ENCODE data around the gene TAOK1. TPM values are rescaled to one million over a fixed set of nuclear protein-coding genes. Genes with fewer than 3 reads are reported as not detected.

Gene TAOK1
- total RNA-seq, result 66.6 and 72.6 TPM in 2 replicates

DNA sequence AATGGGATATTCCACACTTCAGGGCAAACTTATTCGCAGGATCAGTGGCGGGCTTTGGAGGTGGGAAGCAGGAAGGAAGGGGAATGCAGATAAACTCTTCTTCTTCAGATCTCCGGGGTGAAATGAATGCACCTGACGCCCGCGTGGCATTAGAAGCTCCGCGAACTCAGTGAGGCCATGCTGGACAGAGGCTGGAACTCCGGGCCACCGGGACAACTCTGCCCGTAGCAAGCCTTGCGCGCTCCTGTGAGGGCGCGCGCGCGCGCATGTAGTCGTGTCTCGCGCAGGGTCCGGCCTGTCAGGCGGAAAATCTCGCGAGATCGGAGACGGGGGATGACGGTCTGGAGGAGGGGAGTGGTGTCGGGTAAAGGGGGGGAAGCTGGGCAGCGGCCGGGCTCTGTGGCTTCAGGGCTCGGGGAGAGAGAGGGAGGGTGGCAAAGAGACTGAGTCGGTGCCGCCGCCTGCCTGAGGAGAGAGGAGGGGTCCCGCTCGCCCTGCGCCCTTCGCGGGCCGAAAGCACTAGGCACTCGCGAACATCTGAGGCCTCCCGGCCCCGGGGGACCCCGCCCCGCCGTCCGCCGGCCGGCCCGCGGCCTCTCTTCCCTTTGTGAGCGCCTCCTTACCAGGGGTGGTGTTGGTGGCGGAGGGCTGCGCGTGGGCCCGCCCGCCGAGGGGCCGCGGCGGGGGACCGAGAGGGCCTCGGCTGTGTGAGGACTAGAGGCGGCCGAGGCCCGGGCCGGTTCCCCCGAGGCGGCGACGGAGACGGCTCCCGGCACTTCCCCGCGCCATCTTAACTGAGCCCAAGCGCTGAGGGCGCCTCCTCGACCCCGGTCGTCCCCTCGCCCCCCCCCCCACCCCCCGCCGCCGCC lies at the start of gene TAOK1:
Gene TAOK1 (plus strand): TSS at position 382 of the 869 bp plus-strand sequence. CDS start 61,186 bp downstream, outside the sequence.

DNA sequence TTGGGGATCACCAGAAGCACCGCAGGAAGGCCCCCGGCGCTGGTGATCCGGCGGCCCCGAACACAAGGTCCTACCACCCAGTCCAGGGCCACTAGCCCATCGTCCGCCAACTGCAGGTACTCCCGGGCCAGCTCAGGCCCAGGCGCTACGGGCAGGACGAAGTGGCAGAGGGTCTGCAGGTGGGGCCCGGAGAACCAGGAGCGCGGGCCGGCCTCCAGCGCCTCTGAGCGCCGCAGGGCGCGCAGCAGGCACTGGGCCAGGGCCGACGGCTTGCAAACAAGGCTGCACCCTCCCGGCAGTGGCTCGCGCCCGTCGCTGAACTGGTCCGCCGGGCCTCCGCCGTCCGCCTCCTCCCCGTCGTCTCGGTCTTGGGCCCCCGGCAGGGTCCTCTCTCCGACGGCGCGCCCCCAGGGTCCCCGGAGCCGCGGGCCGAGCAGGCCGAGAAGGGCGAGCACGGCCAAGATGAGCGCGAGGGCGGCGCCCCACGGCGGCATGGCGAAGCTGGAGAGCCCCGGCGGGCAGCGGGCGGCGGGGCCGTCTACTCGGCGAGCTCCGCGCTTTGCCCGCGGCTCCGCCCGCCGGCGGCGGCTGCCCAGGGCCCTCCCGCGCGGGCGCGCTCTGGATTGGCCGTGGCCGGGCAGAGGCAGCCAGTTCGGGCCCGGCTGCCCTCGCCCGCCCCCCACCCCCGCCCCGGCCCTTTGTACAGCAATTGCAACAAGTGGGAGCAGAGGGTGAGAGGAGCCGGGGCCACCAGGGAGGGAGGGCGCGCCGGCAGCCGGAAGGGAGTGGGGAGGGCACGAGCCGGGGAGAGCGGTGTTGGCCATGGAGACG lies 176.5 kb downstream of the TAOK1 start, which contains the start of gene ABHD15:
Gene ABHD15 (minus strand): TSS at position 565 of the 831 bp plus-strand sequence. CDS start 71 bp downstream, at position 494.

DNA sequence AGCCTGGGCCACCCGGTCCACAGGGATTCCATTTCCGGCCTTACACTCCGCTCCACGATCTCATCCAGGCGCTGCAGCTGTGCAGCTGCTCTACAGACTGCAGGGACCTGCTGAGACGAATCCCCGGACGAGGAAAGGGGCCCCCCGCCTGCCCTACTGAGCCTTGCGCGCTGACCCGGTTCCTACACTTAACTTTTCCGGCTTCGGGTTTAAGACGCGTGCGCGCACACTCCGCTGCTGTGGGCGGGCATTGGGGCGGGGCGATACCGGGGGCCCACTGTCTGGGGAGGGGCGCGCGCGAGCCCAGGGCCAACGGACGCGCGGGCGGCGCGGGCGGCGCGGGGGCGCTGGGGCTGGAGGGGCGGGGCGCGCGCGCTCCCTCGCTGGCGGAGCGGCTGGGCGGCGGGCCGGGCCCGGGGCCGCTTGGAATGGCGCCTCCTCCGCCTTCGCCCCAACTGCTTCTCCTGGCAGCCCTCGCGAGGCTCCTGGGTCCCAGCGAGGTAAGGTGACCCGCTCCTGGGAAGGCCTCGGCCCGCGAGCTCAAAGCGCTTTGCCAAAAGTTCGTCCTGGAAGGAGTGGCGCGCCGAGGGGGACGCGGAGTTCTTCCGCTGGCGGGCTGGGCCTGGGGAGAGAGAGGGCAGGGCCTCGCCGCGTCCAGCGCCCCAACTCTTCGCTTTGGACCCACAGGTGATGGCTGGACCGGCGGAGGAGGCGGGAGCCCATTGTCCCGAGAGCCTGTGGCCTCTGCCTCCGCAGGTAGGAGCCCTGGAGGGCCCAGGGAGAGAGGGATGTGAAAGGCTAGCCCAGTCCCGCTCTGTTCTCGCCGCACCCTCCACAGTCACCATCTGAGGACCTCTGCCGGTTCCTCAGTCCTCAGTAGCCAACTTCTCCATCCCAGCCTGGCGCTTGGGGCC lies 178.4 kb downstream of the TAOK1 start, which contains the start of gene TP53I13:
Gene TP53I13 (plus strand): TSS at position 371 of the 914 bp plus-strand sequence. CDS start 58 bp downstream, at position 429.

DNA sequence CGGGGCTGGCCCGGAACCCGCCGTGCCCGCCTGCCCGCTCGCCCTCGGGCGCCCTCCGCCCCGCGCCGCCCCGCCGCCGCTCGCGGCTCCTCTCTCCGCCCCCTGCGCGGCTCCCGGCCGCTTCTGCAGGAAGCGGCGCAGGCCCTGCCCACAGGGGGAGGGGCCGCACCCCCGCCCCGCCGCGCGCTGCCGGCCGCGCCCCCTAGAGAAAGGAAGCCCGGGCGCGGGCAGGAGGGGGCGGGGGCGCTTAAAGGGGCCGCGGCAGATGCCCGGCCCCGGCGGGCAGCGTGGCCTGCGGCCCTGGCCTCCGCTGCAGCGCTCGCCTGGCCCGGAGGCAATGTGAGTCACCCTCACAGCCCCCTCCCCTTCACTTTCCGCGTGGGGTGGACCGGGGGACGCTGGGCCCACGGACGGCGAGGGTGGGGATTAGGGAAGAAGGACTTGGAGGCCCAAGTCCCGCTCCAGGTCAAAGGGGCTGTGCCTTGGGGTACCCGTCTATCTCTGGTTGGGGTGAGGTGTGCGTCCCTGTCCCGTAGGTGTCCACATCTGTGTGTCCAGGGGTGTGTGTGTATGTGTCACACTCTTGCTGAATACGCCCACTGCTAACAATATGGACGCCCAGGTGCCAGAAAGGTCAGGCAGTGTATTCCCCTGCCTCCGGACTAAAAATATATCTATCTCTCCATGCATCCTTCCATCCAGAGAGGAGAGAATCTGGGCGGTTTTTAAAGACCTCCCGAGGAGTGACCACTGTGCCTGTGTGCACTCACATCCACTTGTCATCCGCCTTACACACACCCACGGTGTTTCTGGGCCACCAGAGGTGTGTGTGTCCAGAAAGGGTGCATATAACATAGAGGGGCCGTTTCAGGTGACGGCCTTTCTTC lies 199.6 kb downstream of the TAOK1 start, which contains the start of gene GIT1:
Gene GIT1 (minus strand): TSS at position 125 of the 887 bp plus-strand sequence. CDS start 270 bp downstream, outside the sequence.

DNA sequence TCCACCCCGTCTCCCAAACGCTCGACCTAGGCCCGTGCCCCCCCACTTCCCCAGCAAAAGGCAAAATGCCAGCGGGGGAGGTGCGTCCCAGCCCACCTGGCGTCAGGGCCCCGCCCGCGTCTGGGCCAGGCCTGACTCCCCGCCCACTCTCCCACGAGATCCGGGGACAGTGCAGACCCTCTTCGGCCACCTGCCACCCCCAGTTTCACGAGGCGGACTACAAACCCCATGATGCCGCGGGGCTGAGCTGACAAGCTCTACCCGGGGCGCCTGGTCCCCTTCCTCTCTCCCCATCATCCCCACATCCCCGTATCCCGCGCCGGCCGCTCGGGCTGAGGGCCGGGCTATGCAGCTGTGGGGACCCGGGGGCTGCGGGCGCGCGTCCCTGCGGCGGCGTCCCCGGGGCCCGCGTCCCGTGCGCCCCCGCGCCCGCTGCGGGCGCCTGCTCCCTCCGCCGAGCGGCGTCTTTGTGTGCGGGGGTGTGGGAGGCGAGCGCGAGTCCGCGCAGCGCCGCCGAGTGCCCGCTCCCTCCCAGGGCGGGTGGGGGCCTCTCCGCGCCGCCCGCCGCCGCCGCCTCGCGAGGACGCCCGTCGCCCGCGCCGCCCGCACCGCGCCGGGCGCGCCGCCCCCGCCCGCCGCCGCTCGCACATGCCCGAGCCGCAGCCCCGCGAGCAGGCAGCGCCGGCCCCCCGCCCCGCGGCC lies 202.8 kb downstream of the TAOK1 start, which contains the start of gene ANKRD13B:
Gene ANKRD13B (plus strand): TSS at position 283 of the 702 bp plus-strand sequence. CDS start 490 bp downstream, outside the sequence.

Other genes starting within 250 kb of the TAOK1 start
- 90.3 and 97.6 TPM in 2 replicates for gene MYO18A, start 210.0 kb upstream of the TAOK1 start, total RNA-seq
- gene CRYBA1, start 143.5 kb upstream of the TAOK1 start, total RNA-seq, result not detected in 2 replicates
- gene NUFIP2, start 96.2 kb upstream of the TAOK1 start, total RNA-seq, result 24.8 and 30.6 TPM in 2 replicates
- 10.2 TPM in 2 replicates for gene ABHD15, start 176.7 kb downstream of the TAOK1 start, total RNA-seq
- 69.9 and 88.2 TPM in 2 replicates for gene TP53I13, start 178.3 kb downstream of the TAOK1 start, total RNA-seq
- 24.1 and 24.7 TPM in 2 replicates for gene GIT1, start 199.3 kb downstream of the TAOK1 start, total RNA-seq
- 2.8 and 5.0 TPM in 2 replicates for gene ANKRD13B, start 202.8 kb downstream of the TAOK1 start, total RNA-seq
- 4.9 and 12.2 TPM in 2 replicates for gene CORO6, start 232.5 kb downstream of the TAOK1 start, total RNA-seq

Data from uterine smooth muscle cell (primary cell).